ENCODE results near the gene PSMD11. TPM values are rescaled to one million over a fixed set of nuclear protein-coding genes. Genes with fewer than 3 reads are reported as not detected.

Gene PSMD11
- total and polyA plus RNA-seq, 2 of the 8 experiments (the other 6 are each of a cell fraction or from before 2014, with no cell fraction given) = 68.4 to 171 TPM

GRCh38 chr17:32514606-32515005 lies 70.3 kb downstream of the PSMD11 start:
- no peak for FAIRE-seq
- TF ChIP-seq HDAC6 (IDR thresholded peaks at IDR 0.05; ENCODE audit: low read depth, low read length) (no peak), SP2 (IDR thresholded peaks at IDR 0.05; ENCODE audit: low read length) (no peak), FOSL1 (IDR thresholded peaks at IDR 0.05; ENCODE audit: insufficient read depth, low read depth, low read length) (no peak), POLR2AphosphoS5 (IDR thresholded peaks at IDR 0.05; ENCODE audit: low read depth, low read length) (no peak), CEBPB (IDR thresholded peaks at IDR 0.05; ENCODE audit: low read depth, low read length) (peak; percentile 19; the same call in 1 of the 2 replicates), TAF1 (IDR thresholded peaks at IDR 0.05; ENCODE audit: low read depth, low read length) (no peak), PHF8 (conservative IDR thresholded peaks at IDR 0.05; ENCODE audit: low read depth, low read length) (no peak), YY1 (IDR thresholded peaks at IDR 0.05; ENCODE audit: low read depth, low read length) (no peak), HDAC2 (IDR thresholded peaks at IDR 0.05; ENCODE audit: borderline replicate concordance in 1 of 2, low read depth in 2 of 2, low read length in 2 of 2) (no peak)

More at GRCh38 chr17:32514606-32515005, 70.3 kb downstream of the PSMD11 start:
- Histone ChIP-seq H3K18ac (ENCODE audit: extremely low read depth, low read length) (no peak overlapping the region), H3K27ac (ENCODE audit: low read depth, low read length) (no peak overlapping the region), H3K4me1 (replicated peaks in 1 of 4; ENCODE audit: control insufficient read depth in 3 of 4, insufficient read depth in 4 of 4, low read length in 3 of 4) (peaks cover 11 to 24% (median 13%) of the 10 kb centered on the region in 4 experiments; a peak in 6 of 7 replicates), H4K91ac (replicated peaks; ENCODE audit: insufficient read length, low read length) (no peak overlapping the region), H3K23ac (ENCODE audit: insufficient read length) (no peak overlapping the region), H4K8ac (ENCODE audit: extremely low read depth, insufficient read depth, low read length) (no peak overlapping the region), H3K4me2 (ENCODE audit: insufficient read depth in 1 of 2, low read depth in 2 of 2, low read length in 2 of 2) (no peak overlapping the region), H4K5ac (ENCODE audit: insufficient read length, low read depth, low read length) (no peak overlapping the region), H3K9ac (replicated peaks in 1 of 4; ENCODE audit: extremely low read depth in 1 of 4, low read depth in 3 of 4, low read length in 3 of 4) (no peak overlapping the region), H3K23me2 (ENCODE audit: low read depth, low read length) (peaks cover 3% of the 10 kb centered on the region; the same call in 1 of the 2 replicates), H4K20me1 (replicated peaks in 1 of 2; ENCODE audit: control insufficient read depth in 1 of 2, insufficient read depth in 2 of 2, low read length in 2 of 2) (no peaks in the 10 kb centered on the region), H2AFZ (ENCODE audit: low read length) (no peak overlapping the region), H3K9me3 (ENCODE audit: insufficient read depth in 2 of 2, low read depth in 1 of 2, low read length in 1 of 2) (no peaks in the 10 kb centered on the region), H3K79me2 (ENCODE audit: control insufficient read depth in 1 of 2, insufficient read depth in 2 of 2, low read length in 2 of 2) (no peaks in the 10 kb centered on the region), H2BK20ac (ENCODE audit: low read length) (no peak overlapping the region), H3K79me1 (ENCODE audit: low read depth, low read length) (no peaks in the 10 kb centered on the region), H3K56ac (replicated peaks; ENCODE audit: insufficient read length, low read depth, low read length) (no peak overlapping the region), H3K4me3 (ENCODE audit: extremely low read depth in 1 of 4, insufficient read depth in 2 of 4, low read depth in 3 of 4, low read length in 4 of 4) (no peak overlapping the region), H3K14ac (ENCODE audit: insufficient read length) (no peak overlapping the region), H2AK5ac (ENCODE audit: low read depth, low read length) (no peak overlapping the region), H3K36me3 (ENCODE audit: control insufficient read depth in 2 of 4, insufficient read depth in 4 of 4, low read length in 3 of 4) (no peaks in the 10 kb centered on the region), H2BK15ac (ENCODE audit: low read length) (no peak overlapping the region), H2BK12ac (ENCODE audit: low read depth, low read length) (no peak overlapping the region), H3K27me3 (replicated peaks in 1 of 4; ENCODE audit: control insufficient read depth in 3 of 4, extremely low read depth in 1 of 4, insufficient read depth in 3 of 4, low read length in 3 of 4) (peaks cover 0 to 1% (median 0%) of the 10 kb centered on the region in 4 experiments; a peak in 3 of 7 replicates), H2BK120ac (replicated peaks; ENCODE audit: low read depth, low read length) (no peak overlapping the region), H3K4ac (replicated peaks; ENCODE audit: insufficient read length, low read depth, low read length) (no peak overlapping the region), H2BK5ac (ENCODE audit: low read depth, low read length) (no peak overlapping the region)
- POLR2A ChIA-PET (ENCODE audit: partially characterized antibody) = no interaction called here
- CTCF ChIA-PET (ENCODE audit: partially characterized antibody) = no interaction called here
- DNase-seq (ENCODE audit: low read depth in 1 of 2, low spot score in 2 of 2) = no peak
- WGBS, 2 experiments (ENCODE audit: extremely low coverage in 1 of 2, insufficient coverage in 1 of 2, insufficient read length in 1 of 2, insufficient replicate concordance in 2 of 2, low coverage in 1 of 2, low lambda C conversion rate in 2 of 2, missing lambda C conversion rate in 1 of 2) = 84% methylated on average over 4 of the region's 4 CpGs; no CpG with 5 or more reads in 1 of the 2 experiments
